ENCODE data around the gene PLOD1. TPM values are rescaled to one million over a fixed set of nuclear protein-coding genes. Genes with fewer than 3 reads are reported as not detected.
A peak's percentile ranks its signal among the peaks of the same experiment; 100 is the strongest.
"Not testable (repeated sequence)": the region's sequence is repeated elsewhere in the genome, so short reads cannot be mapped to it uniquely, and the experiment has no call there.

The PLOD1 gene
- total RNA-seq, 1 experiment from 2014 or later = 382 TPM

DNA sequence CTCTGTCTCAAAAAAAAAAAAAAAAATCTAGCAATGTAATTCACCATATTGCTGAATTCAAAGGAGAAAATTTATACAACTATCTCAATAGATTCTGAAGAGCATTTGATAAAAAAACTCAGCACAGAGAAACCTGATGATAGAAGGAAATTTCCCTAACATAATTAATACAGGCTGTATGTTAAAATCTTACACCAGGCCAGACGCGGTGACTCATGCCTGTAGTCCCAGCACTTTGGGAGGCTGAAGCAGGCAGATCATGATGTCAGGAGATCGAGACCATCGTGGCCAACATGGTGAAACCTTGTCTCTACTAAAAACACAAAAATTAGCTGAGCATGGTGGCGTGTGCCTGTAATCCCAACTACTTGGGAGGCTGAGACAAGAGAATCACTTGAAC lies 30.4 kb upstream of the PLOD1 start:
- not testable (repeated sequence) for DNase-seq (ENCODE audit: low read depth in 1 of 2, low spot score in 2 of 2); H3K4me1 ChIP-seq (replicated peaks); H3K36me3 ChIP-seq; H3K4me3 ChIP-seq; H3K27ac ChIP-seq; H3K9me3 ChIP-seq (replicated peaks)
- peaks cover 12% of the 10 kb centered on the region for H3K27me3 ChIP-seq (replicated peaks)

DNA sequence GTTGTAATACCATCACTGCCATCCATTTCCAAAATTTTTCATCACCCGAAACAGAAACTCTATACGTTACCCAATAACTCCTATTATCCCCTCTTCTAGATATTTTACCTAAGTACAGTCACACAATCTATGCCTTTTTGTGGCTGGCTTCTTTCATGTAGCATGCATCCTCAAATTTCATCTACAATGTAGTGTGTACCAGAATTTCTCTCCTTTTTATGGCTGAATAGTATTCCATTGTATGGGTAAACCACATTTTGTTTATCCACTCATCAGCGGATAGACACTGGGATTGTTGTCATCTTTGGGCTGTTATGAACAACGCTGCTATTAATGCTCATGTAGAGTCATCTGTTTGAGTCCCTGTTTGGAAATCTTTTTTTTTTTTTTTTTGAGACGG lies 29.5 kb upstream of the PLOD1 start:
- Histone ChIP-seq H3K9me3 (replicated peaks) (no peaks in the 10 kb centered on the region), H3K4me3 (no peak overlapping the region), H3K4me1 (replicated peaks) (peaks cover 6% of the 10 kb centered on the region), H3K27ac (no peak overlapping the region), H3K36me3 (no peaks in the 10 kb centered on the region), H3K27me3 (replicated peaks) (peaks cover 5% of the 10 kb centered on the region)
- no peak for DNase-seq (ENCODE audit: low read depth in 1 of 2, low spot score in 2 of 2)

DNA sequence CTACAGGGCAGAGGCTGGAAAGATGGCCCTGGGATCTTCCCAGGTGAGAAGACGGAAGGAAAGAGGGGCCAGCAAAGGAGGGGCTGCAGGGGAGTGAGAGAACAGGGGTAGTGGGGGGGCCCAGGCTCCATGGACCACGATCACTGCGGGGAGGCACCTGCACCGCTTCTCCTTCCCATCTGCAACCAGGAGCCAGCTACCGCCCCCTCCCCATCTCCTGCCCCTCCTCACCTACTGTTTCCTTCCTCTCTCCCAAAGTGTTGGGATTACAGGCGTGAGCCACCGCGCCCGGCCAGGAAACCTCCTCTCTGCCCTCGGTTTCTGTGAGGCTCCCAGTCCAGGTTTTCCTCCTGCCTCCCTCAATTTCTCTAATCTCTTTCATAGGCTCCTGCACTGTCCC lies 27.6 kb upstream of the PLOD1 start:
- Histone ChIP-seq H3K9me3 (replicated peaks) (no peaks in the 10 kb centered on the region), H3K27me3 (replicated peaks) (0 out of 2 replicates have a peak, but pooled peaks cover 5% of the 10 kb centered on the region), H3K27ac (no peak overlapping the region), H3K4me1 (replicated peaks) (peaks cover 6% of the 10 kb centered on the region), H3K36me3 (no peaks in the 10 kb centered on the region), H3K4me3 (no peak overlapping the region)
- DNase-seq (ENCODE audit: low read depth in 1 of 2, low spot score in 2 of 2) = no peak

GRCh38 chr1:11907275-11908094 lies 27.0 kb upstream of the PLOD1 start:
- 0 out of 2 replicates have a peak, but pooled peaks cover under 1% of the 10 kb centered on the region for H3K27me3 ChIP-seq (replicated peaks)
- H3K36me3 ChIP-seq = no peaks in the 10 kb centered on the region
- H3K27ac ChIP-seq = peak overlapping the region; percentile 100
- peak overlapping the region; percentile 6 for H3K4me3 ChIP-seq
- peak; percentile 92 to 96 for DNase-seq (ENCODE audit: low read depth in 1 of 2, low spot score in 2 of 2)
- peaks cover 6% of the 10 kb centered on the region for H3K4me1 ChIP-seq (replicated peaks)
- no peaks in the 10 kb centered on the region for H3K9me3 ChIP-seq (replicated peaks)

GRCh38 chr1:11908095-11908675 lies 26.3 kb upstream of the PLOD1 start:
- H3K9me3 ChIP-seq (replicated peaks) = no peaks in the 10 kb centered on the region
- H3K27ac ChIP-seq = peak overlapping the region; percentile 100
- peaks cover 6% of the 10 kb centered on the region for H3K4me1 ChIP-seq (replicated peaks)
- peak in 1 of 2 experiments; percentile 98 for DNase-seq (ENCODE audit: low read depth in 1 of 2, low spot score in 2 of 2)
- H3K36me3 ChIP-seq = no peaks in the 10 kb centered on the region
- no peaks in the 10 kb centered on the region for H3K27me3 ChIP-seq (replicated peaks)
- peak overlapping the region; percentile 34 for H3K4me3 ChIP-seq

DNA sequence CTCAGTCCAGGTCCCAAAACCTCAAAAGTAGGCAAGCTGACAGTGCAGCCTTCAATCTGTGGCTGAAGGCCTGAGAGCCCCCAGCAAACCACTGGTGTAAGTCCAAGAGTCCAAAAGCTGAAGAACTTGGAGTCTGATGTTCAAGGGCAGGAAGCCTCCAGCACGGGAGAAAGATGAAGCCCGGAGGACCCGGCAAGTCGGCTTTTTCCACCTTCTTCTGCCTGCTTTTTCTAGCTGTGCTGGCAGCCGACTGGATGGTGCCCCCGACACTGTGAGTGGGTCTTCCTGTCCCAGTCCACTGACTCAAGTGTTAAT lies 23.6 kb upstream of the PLOD1 start:
- DNase-seq (ENCODE audit: low read depth in 1 of 2, low spot score in 2 of 2); H3K4me1 ChIP-seq (replicated peaks); H3K27ac ChIP-seq; H3K9me3 ChIP-seq (replicated peaks); H3K36me3 ChIP-seq; H3K27me3 ChIP-seq (replicated peaks); H3K4me3 ChIP-seq: not testable (repeated sequence)

- H3K4me1 ChIP-seq (replicated peaks) = peaks cover 6% of the 10 kb centered on the region
- no peaks in the 10 kb centered on the region for H3K27me3 ChIP-seq (replicated peaks)
- no peak overlapping the region for H3K27ac ChIP-seq
- no peaks in the 10 kb centered on the region for H3K9me3 ChIP-seq (replicated peaks)
- no peak for DNase-seq (ENCODE audit: low read depth in 1 of 2, low spot score in 2 of 2)
- H3K36me3 ChIP-seq = 0 out of 2 replicates have a peak, but pooled peaks cover 5% of the 10 kb centered on the region
- H3K4me3 ChIP-seq = no peak overlapping the region
These were observed 22.5 kb upstream of the PLOD1 start for GRCh38 chr1:11912000-11912399.

DNA sequence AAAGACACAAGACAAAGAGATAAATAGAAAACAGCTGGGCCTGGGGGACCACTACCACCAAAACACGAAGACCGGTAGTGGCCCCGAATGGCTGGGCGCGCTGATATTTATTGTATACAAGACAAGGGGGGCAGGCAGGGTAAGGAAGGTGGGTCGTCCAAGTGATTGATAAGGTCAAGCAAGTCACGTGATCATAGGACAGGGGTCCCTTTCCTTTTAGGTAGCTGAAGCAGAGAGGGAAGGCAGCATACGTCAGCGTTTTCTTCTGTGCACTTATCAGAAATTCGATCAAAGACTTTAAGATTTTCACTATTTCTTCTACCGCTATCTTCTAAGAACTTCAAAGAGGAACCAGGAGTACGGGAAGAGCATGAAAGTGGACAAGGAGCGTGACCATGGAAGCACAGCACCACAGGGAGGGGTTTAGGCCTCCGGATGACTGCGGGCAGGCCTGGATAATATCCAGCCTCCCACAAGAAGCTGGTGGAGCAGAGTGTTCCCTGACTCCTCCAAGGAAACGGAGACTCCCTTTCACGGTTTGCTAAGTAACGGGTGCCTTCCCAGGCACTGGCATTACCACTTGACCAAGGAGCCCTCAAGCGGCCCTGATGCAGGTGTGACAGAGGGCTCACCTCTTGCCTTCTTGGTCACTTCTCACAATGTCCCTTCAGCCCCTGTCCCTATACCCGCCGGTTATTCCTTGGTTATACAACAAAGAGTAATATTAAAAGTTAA lies 21.9 kb upstream of the PLOD1 start:
- H3K4me1 ChIP-seq (replicated peaks); H3K9me3 ChIP-seq (replicated peaks); H3K4me3 ChIP-seq; DNase-seq (ENCODE audit: low read depth in 1 of 2, low spot score in 2 of 2); H3K36me3 ChIP-seq; H3K27me3 ChIP-seq (replicated peaks); H3K27ac ChIP-seq: not testable (repeated sequence)

- H3K9me3 ChIP-seq (replicated peaks) = no peaks in the 10 kb centered on the region
- H3K36me3 ChIP-seq = peaks cover 13% of the 10 kb centered on the region
- H3K4me1 ChIP-seq (replicated peaks) = peaks cover 7% of the 10 kb centered on the region
- no peak overlapping the region for H3K27ac ChIP-seq
- no peak overlapping the region for H3K4me3 ChIP-seq
- no peaks in the 10 kb centered on the region for H3K27me3 ChIP-seq (replicated peaks)
- DNase-seq (ENCODE audit: low read depth in 1 of 2, low spot score in 2 of 2) = no peak
These were observed 21.2 kb upstream of the PLOD1 start for GRCh38 chr1:11913291-11913690.

DNA sequence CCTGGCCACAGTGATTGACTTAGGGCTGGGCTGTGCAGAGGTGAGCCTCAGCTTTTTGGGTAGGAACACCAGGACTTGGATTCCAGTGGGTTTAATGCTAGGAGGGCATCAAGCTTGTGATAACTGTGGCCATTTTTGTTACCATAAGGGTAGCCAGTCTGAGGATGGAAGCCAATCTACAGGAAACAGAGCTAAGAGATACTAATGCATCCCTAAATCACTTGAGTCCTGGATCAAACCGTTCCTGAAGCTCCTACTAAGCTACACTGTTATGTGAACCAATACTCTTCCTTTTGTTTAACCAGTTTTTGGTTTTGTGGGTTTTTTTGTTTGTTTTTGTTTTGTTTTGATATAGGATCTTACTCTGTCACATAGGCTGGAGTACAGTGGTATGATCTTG lies 20.5 kb upstream of the PLOD1 start:
- Histone ChIP-seq H3K4me3 (no peak overlapping the region), H3K36me3 (peaks cover 21% of the 10 kb centered on the region), H3K27me3 (replicated peaks) (no peaks in the 10 kb centered on the region), H3K4me1 (replicated peaks) (peaks cover 9% of the 10 kb centered on the region), H3K27ac (no peak overlapping the region), H3K9me3 (replicated peaks) (no peaks in the 10 kb centered on the region)
- no peak for DNase-seq (ENCODE audit: low read depth in 1 of 2, low spot score in 2 of 2)

- Histone ChIP-seq H3K36me3 (peaks cover 60% of the 10 kb centered on the region), H3K27ac (no peak overlapping the region), H3K9me3 (replicated peaks) (no peaks in the 10 kb centered on the region), H3K4me1 (replicated peaks) (peaks cover 11% of the 10 kb centered on the region), H3K27me3 (replicated peaks) (no peaks in the 10 kb centered on the region), H3K4me3 (no peak overlapping the region)
- DNase-seq (ENCODE audit: low read depth in 1 of 2, low spot score in 2 of 2) = peak; percentile 20 to 74
These were observed 15.6 kb upstream of the PLOD1 start for GRCh38 chr1:11918799-11919519.

DNA sequence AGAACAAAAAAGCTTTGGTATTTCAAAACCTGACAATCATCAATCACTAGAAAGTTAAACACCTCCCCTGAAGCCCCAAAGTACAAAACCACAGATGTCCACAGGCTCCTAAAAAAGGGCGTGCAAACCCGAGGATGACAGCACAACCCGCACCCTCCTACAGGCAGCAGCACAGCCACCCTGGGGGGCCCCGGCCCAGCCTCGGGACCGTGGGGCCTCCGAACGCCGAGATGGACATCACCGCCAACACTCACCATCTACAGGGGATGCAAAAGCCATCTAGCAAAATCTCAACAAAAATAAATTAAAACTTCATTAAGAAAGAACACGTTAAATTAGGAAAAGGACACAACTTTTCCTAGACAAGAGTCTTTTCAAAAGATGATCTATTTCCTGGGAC lies 14.9 kb upstream of the PLOD1 start:
- H3K27ac ChIP-seq = no peak overlapping the region
- peaks cover 16% of the 10 kb centered on the region for H3K4me1 ChIP-seq (replicated peaks)
- peaks cover 64% of the 10 kb centered on the region for H3K36me3 ChIP-seq
- no peak for DNase-seq (ENCODE audit: low read depth in 1 of 2, low spot score in 2 of 2)
- H3K9me3 ChIP-seq (replicated peaks) = no peaks in the 10 kb centered on the region
- H3K4me3 ChIP-seq = no peak overlapping the region
- H3K27me3 ChIP-seq (replicated peaks) = no peaks in the 10 kb centered on the region

DNA sequence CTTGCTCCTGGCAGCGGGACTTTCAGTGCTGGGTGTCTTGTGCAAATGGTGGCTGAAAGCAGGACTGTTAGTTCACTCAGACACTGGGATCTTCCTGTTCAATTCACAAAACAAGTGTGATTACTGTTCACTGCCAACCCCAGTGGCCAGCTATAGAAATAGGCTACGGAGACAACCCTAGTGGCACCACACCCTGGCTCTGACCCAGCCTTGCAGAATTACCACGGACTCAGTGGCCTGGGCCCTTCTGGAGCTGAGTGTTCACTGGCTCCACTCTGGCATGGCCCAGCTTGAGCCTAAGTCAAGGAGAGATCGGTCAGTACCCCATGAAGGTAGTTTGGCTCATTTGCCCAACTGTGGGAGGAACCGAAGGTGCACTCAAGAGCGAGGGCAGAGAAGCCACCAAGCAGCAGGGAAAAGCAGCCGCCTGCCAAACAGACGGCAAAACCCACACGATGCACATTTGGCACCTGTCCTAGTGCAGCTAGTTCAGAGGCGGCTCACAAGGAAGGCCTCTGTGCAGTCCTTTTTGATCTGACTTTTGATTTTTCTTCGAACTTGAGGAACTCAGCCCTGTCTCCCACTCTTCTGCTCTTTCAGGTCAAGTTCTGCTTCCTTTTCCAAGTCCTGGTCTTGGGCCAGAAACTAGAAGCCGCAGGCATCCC lies 14.1 kb upstream of the PLOD1 start:
- H3K9me3 ChIP-seq (replicated peaks) = no peaks in the 10 kb centered on the region
- H3K27ac ChIP-seq = no peak overlapping the region
- peaks cover 22% of the 10 kb centered on the region for H3K4me1 ChIP-seq (replicated peaks)
- H3K4me3 ChIP-seq = no peak overlapping the region
- H3K36me3 ChIP-seq = peaks cover 69% of the 10 kb centered on the region
- no peaks in the 10 kb centered on the region for H3K27me3 ChIP-seq (replicated peaks)
- no peak for DNase-seq (ENCODE audit: low read depth in 1 of 2, low spot score in 2 of 2)
